HEK293 (cell line): ENCODE measurements around the gene TRPC4AP.

Experiments
- BCL11B ChIP-seq: fragments of 450-650 bp; formaldehyde crosslinking; IDR thresholded peaks from 2 replicates; pipeline ENCODE4 v1.5.1; 2016; ENCODE audit warnings: low read depth, missing biosample characterization, missing genetic modification characterization
- GLIS1 ChIP-seq: fragments of 450-650 bp; formaldehyde crosslinking; IDR thresholded peaks from 2 replicates; pipeline ENCODE4 v1.5.1; 2016; ENCODE audit warnings: missing biosample characterization, missing genetic modification characterization
- KLF17 ChIP-seq: fragments of 450-650 bp; formaldehyde crosslinking; IDR thresholded peaks from 2 replicates; pipeline ENCODE4 v1.5.1; 2016; ENCODE audit warnings: missing biosample characterization, missing genetic modification characterization
- PATZ1 ChIP-seq: fragments of 450-650 bp; formaldehyde crosslinking; IDR thresholded peaks from 2 replicates; pipeline ENCODE4 v1.5.1; 2016; ENCODE audit warnings: missing biosample characterization, missing genetic modification characterization
- PRDM1 ChIP-seq: fragments of 450-650 bp; formaldehyde crosslinking; IDR thresholded peaks from 2 replicates; pipeline ENCODE4; 2016; ENCODE audit warnings: missing biosample characterization, missing genetic modification characterization
- PRDM10 ChIP-seq: fragments of 450-650 bp; formaldehyde crosslinking; IDR thresholded peaks from 2 replicates; pipeline ENCODE4 v1.5.1; 2016; ENCODE audit warnings: missing biosample characterization, missing genetic modification characterization
- PRDM2 ChIP-seq: fragments of 450-650 bp; formaldehyde crosslinking; IDR thresholded peaks from 2 replicates; pipeline ENCODE4 v1.5.1; 2016; ENCODE audit warnings: missing biosample characterization, missing genetic modification characterization, borderline replicate concordance
- PRDM4 ChIP-seq: fragments of 450-650 bp; formaldehyde crosslinking; IDR thresholded peaks from 2 replicates; pipeline ENCODE4 v1.5.1; 2017; ENCODE audit warnings: missing biosample characterization, missing genetic modification characterization
- YY2 ChIP-seq: fragments of 450-650 bp; formaldehyde crosslinking; IDR thresholded peaks from 2 replicates; pipeline ENCODE4 v1.5.1; 2016; ENCODE audit warnings: missing biosample characterization, missing genetic modification characterization
- ZNF132 ChIP-seq: fragments of 450-650 bp; formaldehyde crosslinking; IDR thresholded peaks from 2 replicates; pipeline ENCODE4 v1.5.1; 2017; ENCODE audit warnings: missing biosample characterization, missing genetic modification characterization, borderline replicate concordance
- ZNF148 ChIP-seq: fragments of 450-650 bp; formaldehyde crosslinking; IDR thresholded peaks from 2 replicates; pipeline ENCODE4 v1.5.0; 2017; ENCODE audit warnings: missing biosample characterization, missing genetic modification characterization, borderline replicate concordance
- ZNF155 ChIP-seq: fragments of 450-650 bp; formaldehyde crosslinking; IDR thresholded peaks from 2 replicates; pipeline ENCODE4 v1.5.1; 2016; ENCODE audit warnings: missing biosample characterization, missing genetic modification characterization
- ZNF248 ChIP-seq: fragments of 450-650 bp; formaldehyde crosslinking; IDR thresholded peaks from 2 replicates; pipeline ENCODE4 v1.5.1; 2017; ENCODE audit warnings: missing biosample characterization, missing genetic modification characterization
- ZNF354C ChIP-seq: fragments of 450-650 bp; formaldehyde crosslinking; IDR thresholded peaks from 2 replicates; pipeline ENCODE4 v1.5.1; 2016; ENCODE audit warnings: missing biosample characterization, missing genetic modification characterization, low read depth, borderline replicate concordance
- ZNF366 ChIP-seq: fragments of 450-650 bp; formaldehyde crosslinking; conservative IDR thresholded peaks from 2 replicates; pipeline ENCODE4 v1.5.1; 2016; ENCODE audit warnings: missing biosample characterization, missing genetic modification characterization
- ZNF404 ChIP-seq: fragments of 450-650 bp; formaldehyde crosslinking; IDR thresholded peaks from 2 replicates; pipeline ENCODE4 v1.5.1; 2017; ENCODE audit warnings: missing biosample characterization, missing genetic modification characterization
- ZNF654 ChIP-seq: fragments of 450-650 bp; formaldehyde crosslinking; IDR thresholded peaks from 2 replicates; pipeline ENCODE4 v1.5.1; 2016; ENCODE audit warnings: low read depth, missing biosample characterization, missing genetic modification characterization
- ZNF677 ChIP-seq: fragments of 450-650 bp; IDR thresholded peaks from 2 replicates; pipeline ENCODE4 v1.5.0; 2018; ENCODE audit warnings: missing biosample characterization, mild to moderate bottlenecking, missing genetic modification characterization, moderate library complexity
- ZXDB ChIP-seq: fragments of 450-650 bp; formaldehyde crosslinking; IDR thresholded peaks from 2 replicates; pipeline ENCODE4 v1.5.1; 2016; ENCODE audit warnings: missing biosample characterization, missing genetic modification characterization

TRPC4AP gene

GRCh38 chr20:34955231-34956040 lies 137.2 kb downstream of the TRPC4AP start, which contains the start of the genes GSS and MYH7B (continued):
- TF ChIP-seq PRDM10 (tag by site-specific recombination) (peak; percentile 74), PRDM4 (peak; percentile 36; the same call in 1 of the 2 replicates), ZNF654 (tag by site-specific recombination) (no peak), ZNF677 (no peak), PRDM2 (tag by site-specific recombination) (no peak), ZNF248 (tag by site-specific recombination) (no peak), ZNF132 (no peak), KLF17 (tag by site-specific recombination) (peak; percentile 13; the same call in 1 of the 2 replicates), ZNF366 (tag by site-specific recombination) (peak; percentile 65; the same call in 1 of the 2 replicates), GLIS1 (no peak), PATZ1 (peak; percentile 81; the same call in 1 of the 2 replicates), ZXDB (peak; percentile 94), BCL11B (tag by site-specific recombination) (no peak), ZNF404 (no peak), ZNF148 (tag by site-specific recombination) (no peak), YY2 (tag by site-specific recombination) (no peak; the same call in 1 of the 2 replicates), ZNF155 (tag by site-specific recombination) (no peak), ZNF354C (tag by site-specific recombination) (no peak), PRDM1 (tag by site-specific recombination) (0 out of 2 replicates have a peak, but pooled peaks have one; percentile 2)
